Activated CD8-positive, alpha-beta T cell treated with anti-CD3 and anti-CD28 coated beads for 36 hours (primary cell): ENCODE data around the gene PGAP6. TPM values are rescaled to one million over a fixed set of nuclear protein-coding genes. Genes with fewer than 3 reads are reported as not detected.

Experiments
- ATAC-seq: fragments of 200-7000 bp; cut with Tn5 transposase; one replicate; pipeline ENCODE4 v1.10.0; 2021; ENCODE audit warnings: mild to moderate bottlenecking, moderate library complexity
- CTCF ChIA-PET: fragments of 350-600 bp; sonication (Branson Sonifier 250); formaldehyde crosslinking; loops from one replicate; lab custom pipeline; 2021; ENCODE audit warnings: antibody characterized with exemption; lab: Charles Lee
- POLR2A ChIA-PET: fragments of 350-600 bp; sonication (Branson Sonifier 250); formaldehyde crosslinking; loops from one replicate; lab custom pipeline; 2021; ENCODE audit warnings: antibody characterized with exemption; lab: Charles Lee
- DNase-seq: peaks from one replicate; pipeline ENCODE4 v3.0.0-alpha.2; 2020
- H3K27ac Mint-ChIP-seq: one replicate; pipeline ENCODE4 v1.8.0; 2021; ENCODE audit warnings: mild to moderate bottlenecking, mixed read lengths
- H3K27me3 Mint-ChIP-seq: one replicate; pipeline ENCODE4 v1.8.0; 2021; ENCODE audit warnings: mixed read lengths
- H3K36me3 Mint-ChIP-seq: one replicate; pipeline ENCODE4 v1.8.0; 2021; ENCODE audit warnings: low read depth, mixed read lengths
- H3K4me1 Mint-ChIP-seq: one replicate; pipeline ENCODE4 v1.8.0; 2021; ENCODE audit warnings: low read depth, mixed read lengths
- H3K4me3 Mint-ChIP-seq: one replicate; pipeline ENCODE4 v1.8.0; 2021; ENCODE audit warnings: mild to moderate bottlenecking, moderate library complexity, mixed read lengths
- H3K9me3 Mint-ChIP-seq: one replicate; pipeline ENCODE4 v1.8.0; 2021; ENCODE audit warnings: mixed read lengths
- CTCF ChIP-seq: fragments of 200-600 bp; IDR thresholded peaks from one replicate; pipeline ENCODE4 v1.8.0; 2022; ENCODE audit warnings: antibody characterized with exemption, mild to moderate bottlenecking
- intact Hi-C: fragments of 100-400 bp; cut with micrococcal nuclease; formaldehyde crosslinking; loops from one replicate; pipeline ENCODE4 v1.10.0; 2022
- total RNA-seq, 2 experiments: library from RNA; stranded (reverse); gene quantifications; one replicate each; pipeline ENCODE4 v1.2.3, GENCODE V29; 2021

The PGAP6 gene
- total RNA-seq, 2 experiments from 2014 or later, result 21.9 to 24.8 TPM

GRCh38 chr16:372302-372983 is 9.3 kb downstream of the PGAP6 start:
- CTCF ChIA-PET, result no interaction called here
- no peak for TF ChIP-seq CTCF
- ATAC-seq (no peak), DNase-seq (no peak)
- Mint-ChIP-seq H3K4me3 (no peak overlapping the region), H3K4me1 (peaks cover 13% of the 10 kb centered on the region), H3K36me3 (peaks cover 13% of the 10 kb centered on the region), H3K27me3 (no peaks in the 10 kb centered on the region), H3K9me3 (no peaks in the 10 kb centered on the region), H3K27ac (no peak overlapping the region)
- POLR2A ChIA-PET, result interaction anchor here (1.8 kb wide), 1 partner anchor 9 kb away, joined by 6 read pairs; no protein-coding TSS in a partner anchor
- intact Hi-C loops, result no loop called here

- Mint-ChIP-seq H3K27me3 (no peaks in the 10 kb centered on the region), H3K4me3 (no peak overlapping the region), H3K4me1 (peaks cover 13% of the 10 kb centered on the region), H3K36me3 (peaks cover 16% of the 10 kb centered on the region), H3K9me3 (no peaks in the 10 kb centered on the region), H3K27ac (peak overlapping the region; percentile 73)
- ChIA-PET POLR2A (interaction anchor here (1.0 to 1.8 kb wide), 3 partner anchors 9 to 17 kb away, joined by 3 to 6 read pairs (median 5); no protein-coding TSS in a partner anchor), CTCF (interaction anchor here (1.3 kb wide), 1 partner anchor 306 kb away, joined by 3 read pairs; no protein-coding TSS in a partner anchor)
- TF ChIP-seq CTCF, result no peak
- intact Hi-C loops, result no loop called here
- no peak for DNase-seq
- no peak for ATAC-seq
Observed at GRCh38 chr16:371515-372301, 10.1 kb downstream of the PGAP6 start.

- no peaks in the 10 kb centered on the region for H3K27me3 Mint-ChIP-seq
- H3K4me3 Mint-ChIP-seq, result peak overlapping the region; percentile 81
- CTCF ChIA-PET, result interaction anchor here (1.0 to 1.3 kb wide), 3 partner anchors 9 to 306 kb away, joined by 3 to 7 read pairs (median 3); partner anchors contain the start of gene AXIN1
- TF ChIP-seq CTCF, result no peak
- peaks cover 16% of the 10 kb centered on the region for H3K36me3 Mint-ChIP-seq
- intact Hi-C loops, result no loop called here
- H3K27ac Mint-ChIP-seq, result peak overlapping the region; percentile 94
- peaks cover 13% of the 10 kb centered on the region for H3K4me1 Mint-ChIP-seq
- ATAC-seq (peak; percentile 18), DNase-seq (no peak)
- H3K9me3 Mint-ChIP-seq, result no peaks in the 10 kb centered on the region
- POLR2A ChIA-PET, result interaction anchor here (1.0 to 1.8 kb wide), 3 partner anchors 10 to 16 kb away, joined by 3 to 6 read pairs (median 5); no protein-coding TSS in a partner anchor
Observed at GRCh38 chr16:370979-371514, 10.7 kb downstream of the PGAP6 start.

GRCh38 chr16:370443-370842 is 11.3 kb downstream of the PGAP6 start, which contains the start of gene MRPL28:
TSS of gene MRPL28 (minus strand) at chr16:370538. CDS start at chr16:370218, 320 bp downstream.
- TF ChIP-seq CTCF, result no peak
- peaks cover 13% of the 10 kb centered on the region for H3K4me1 Mint-ChIP-seq
- no peaks in the 10 kb centered on the region for H3K9me3 Mint-ChIP-seq
- no peaks in the 10 kb centered on the region for H3K27me3 Mint-ChIP-seq
- peaks cover 16% of the 10 kb centered on the region for H3K36me3 Mint-ChIP-seq
- peak within 1 kb of the TSS; percentile 94 for H3K27ac Mint-ChIP-seq
- peak; percentile 98 for DNase-seq
- ChIA-PET POLR2A (no interaction called here), CTCF (interaction anchor here (1.0 to 1.3 kb wide), 3 partner anchors 8 to 305 kb away, joined by 3 to 7 read pairs (median 3); partner anchors contain the start of gene AXIN1)
- intact Hi-C loops, result no loop called here
- ATAC-seq, result peak; percentile 100
- peak within 1 kb of the TSS; percentile 81 for H3K4me3 Mint-ChIP-seq
